ENCODE results near the gene VDR.
A peak's percentile ranks its signal among the peaks of the same experiment; 100 is the strongest.

VDR gene

GRCh38 chr12:47858511-47859266, 46.1 kb downstream of the VDR start:
- Mint-ChIP-seq H3K4me3 (no peak overlapping the region), H3K36me3 (ENCODE audit: low read depth) (peaks cover 76% of the 10 kb centered on the region), H3K4me1 (ENCODE audit: low read depth) (peaks cover 56% of the 10 kb centered on the region), H3K27ac (peak overlapping the region; percentile 99), H3K9me3 (no peaks in the 10 kb centered on the region), H3K27me3 (no peaks in the 10 kb centered on the region)

GRCh38 chr12:47856721-47857575, 47.8 kb downstream of the VDR start:
- no peaks in the 10 kb centered on the region for H3K9me3 Mint-ChIP-seq
- peaks cover 76% of the 10 kb centered on the region for H3K36me3 Mint-ChIP-seq (ENCODE audit: low read depth)
- H3K4me1 Mint-ChIP-seq (ENCODE audit: low read depth), result peaks cover 46% of the 10 kb centered on the region
- H3K4me3 Mint-ChIP-seq, result no peak overlapping the region
- no peaks in the 10 kb centered on the region for H3K27me3 Mint-ChIP-seq
- H3K27ac Mint-ChIP-seq, result no peak overlapping the region

DNA sequence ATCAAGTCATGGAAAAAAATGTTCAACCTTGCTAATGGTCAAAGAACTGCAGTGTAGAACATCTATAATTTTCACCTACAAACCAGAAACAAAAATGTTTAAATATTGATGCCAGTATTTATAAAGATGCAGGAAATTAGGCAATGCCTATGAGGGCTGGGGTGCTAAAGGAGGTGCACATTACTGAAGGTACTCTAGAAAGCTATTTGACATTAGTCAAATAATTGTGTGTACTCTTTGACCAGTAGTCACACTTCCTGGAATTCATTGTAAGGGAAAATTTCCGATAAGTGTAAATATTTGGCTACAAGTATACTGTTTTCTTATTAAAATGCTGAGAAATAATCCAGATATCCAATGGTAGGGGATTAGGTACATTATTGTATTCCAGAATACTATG, 48.7 kb downstream of the VDR start:
- Mint-ChIP-seq H3K27me3 (no peaks in the 10 kb centered on the region), H3K9me3 (no peaks in the 10 kb centered on the region), H3K4me1 (ENCODE audit: low read depth) (peaks cover 46% of the 10 kb centered on the region), H3K27ac (no peak overlapping the region), H3K4me3 (no peak overlapping the region), H3K36me3 (ENCODE audit: low read depth) (peaks cover 76% of the 10 kb centered on the region)

DNA sequence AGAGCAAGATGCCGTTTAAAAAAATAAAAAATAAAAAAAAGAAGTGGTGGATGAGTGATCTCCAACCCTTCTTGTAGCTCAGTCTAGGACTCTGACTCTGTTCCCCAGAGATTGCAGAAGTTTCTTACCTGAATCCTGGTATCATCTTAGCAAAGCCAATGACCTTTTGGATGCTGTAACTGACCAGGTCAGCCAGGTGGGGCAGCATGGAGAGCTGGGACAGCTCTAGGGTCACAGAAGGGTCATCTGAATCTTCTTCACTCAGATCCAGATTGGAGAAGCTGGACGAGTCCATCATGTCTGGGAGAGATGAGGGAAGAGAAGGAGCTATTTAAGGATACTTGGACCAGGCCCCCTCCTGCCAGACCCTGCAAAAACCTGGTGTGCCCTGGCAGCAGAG, 49.3 kb downstream of the VDR start:
- H3K36me3 Mint-ChIP-seq (ENCODE audit: low read depth), result peaks cover 77% of the 10 kb centered on the region
- H3K27ac Mint-ChIP-seq, result no peak overlapping the region
- H3K9me3 Mint-ChIP-seq, result no peaks in the 10 kb centered on the region

DNA sequence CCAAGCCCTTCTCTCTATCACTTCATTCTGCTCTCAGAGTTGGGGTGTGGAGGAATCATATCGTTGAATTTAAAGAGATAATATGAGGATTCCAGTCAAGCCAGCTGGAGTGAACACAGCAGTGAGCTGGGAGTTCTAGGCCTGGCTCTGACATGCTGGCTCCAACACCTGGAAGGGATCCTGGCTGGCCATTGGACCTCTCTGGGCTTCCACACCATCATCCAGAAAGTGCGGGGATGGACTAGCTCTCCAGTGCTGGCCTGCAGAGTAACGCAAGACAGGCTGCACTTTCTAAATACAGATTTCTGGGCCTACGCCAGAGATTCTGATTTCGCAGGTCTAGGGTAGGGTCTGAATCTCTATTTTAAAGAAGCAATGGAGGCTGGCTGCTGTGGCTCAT, 50.3 kb downstream of the VDR start:
- Mint-ChIP-seq H3K36me3 (ENCODE audit: low read depth) (peaks cover 75% of the 10 kb centered on the region), H3K27me3 (no peaks in the 10 kb centered on the region), H3K4me3 (no peak overlapping the region), H3K4me1 (ENCODE audit: low read depth) (peaks cover 32% of the 10 kb centered on the region), H3K9me3 (no peaks in the 10 kb centered on the region), H3K27ac (no peak overlapping the region)

More for the DNA sequence above, 49.3 kb downstream of the VDR start:
- Mint-ChIP-seq H3K27me3 (no peaks in the 10 kb centered on the region), H3K4me3 (no peak overlapping the region), H3K4me1 (ENCODE audit: low read depth) (peaks cover 42% of the 10 kb centered on the region)

GRCh38 chr12:47852096-47852571, 52.7 kb downstream of the VDR start:
- Mint-ChIP-seq H3K27me3 (no peaks in the 10 kb centered on the region), H3K36me3 (ENCODE audit: low read depth) (peaks cover 68% of the 10 kb centered on the region), H3K27ac (no peak overlapping the region), H3K9me3 (no peaks in the 10 kb centered on the region), H3K4me1 (ENCODE audit: low read depth) (peaks cover 17% of the 10 kb centered on the region), H3K4me3 (no peak overlapping the region)

DNA sequence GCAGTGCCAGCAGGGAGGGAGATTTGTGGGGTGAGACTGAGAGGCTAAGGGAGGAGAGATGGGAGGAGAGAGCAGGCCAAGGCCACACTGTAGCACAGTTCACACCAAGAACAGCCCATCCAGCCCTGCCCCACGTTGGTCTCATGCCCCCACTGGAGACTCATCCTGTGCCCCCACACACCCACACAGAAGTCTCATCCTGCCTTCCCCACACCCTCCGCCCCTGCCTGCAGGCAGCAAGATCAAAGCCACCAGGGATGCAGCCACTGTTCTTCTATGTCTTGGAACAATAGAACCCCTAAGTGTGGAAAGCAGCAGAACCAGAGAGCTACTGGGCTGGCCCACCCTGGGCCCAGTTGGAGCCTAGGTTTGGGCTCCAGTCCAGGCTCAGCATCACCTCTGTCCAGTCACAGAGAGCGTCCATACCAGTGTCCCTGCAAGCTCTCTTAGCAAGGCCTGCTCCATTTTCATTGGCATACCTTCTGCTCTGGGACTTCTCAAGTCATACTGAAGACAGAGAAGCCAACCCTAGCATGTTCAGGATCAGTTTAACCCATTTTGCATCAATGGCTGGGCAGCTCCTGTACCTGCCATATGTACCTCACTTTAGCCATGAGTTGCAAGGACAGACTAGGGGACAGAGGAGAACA, 53.4 kb downstream of the VDR start:
- H3K27ac Mint-ChIP-seq, result peak overlapping the region; percentile 18
- H3K4me1 Mint-ChIP-seq (ENCODE audit: low read depth), result peaks cover 17% of the 10 kb centered on the region
- no peak overlapping the region for H3K4me3 Mint-ChIP-seq
- peaks cover 69% of the 10 kb centered on the region for H3K36me3 Mint-ChIP-seq (ENCODE audit: low read depth)
- H3K9me3 Mint-ChIP-seq, result no peaks in the 10 kb centered on the region
- no peaks in the 10 kb centered on the region for H3K27me3 Mint-ChIP-seq

- Mint-ChIP-seq H3K4me3 (no peak overlapping the region), H3K4me1 (ENCODE audit: low read depth) (peaks cover 17% of the 10 kb centered on the region), H3K9me3 (no peaks in the 10 kb centered on the region), H3K36me3 (ENCODE audit: low read depth) (peaks cover 70% of the 10 kb centered on the region), H3K27ac (no peak overlapping the region), H3K27me3 (no peaks in the 10 kb centered on the region)
Measured at GRCh38 chr12:47850153-47851084, 54.4 kb downstream of the VDR start.

- H3K27me3 Mint-ChIP-seq, result no peaks in the 10 kb centered on the region
- H3K4me1 Mint-ChIP-seq (ENCODE audit: low read depth), result peaks cover 17% of the 10 kb centered on the region
- no peak overlapping the region for H3K4me3 Mint-ChIP-seq
- no peak overlapping the region for H3K27ac Mint-ChIP-seq
- H3K36me3 Mint-ChIP-seq (ENCODE audit: low read depth), result peaks cover 76% of the 10 kb centered on the region
- H3K9me3 Mint-ChIP-seq, result no peaks in the 10 kb centered on the region
Measured at GRCh38 chr12:47849261-47849660, 55.5 kb downstream of the VDR start.

DNA sequence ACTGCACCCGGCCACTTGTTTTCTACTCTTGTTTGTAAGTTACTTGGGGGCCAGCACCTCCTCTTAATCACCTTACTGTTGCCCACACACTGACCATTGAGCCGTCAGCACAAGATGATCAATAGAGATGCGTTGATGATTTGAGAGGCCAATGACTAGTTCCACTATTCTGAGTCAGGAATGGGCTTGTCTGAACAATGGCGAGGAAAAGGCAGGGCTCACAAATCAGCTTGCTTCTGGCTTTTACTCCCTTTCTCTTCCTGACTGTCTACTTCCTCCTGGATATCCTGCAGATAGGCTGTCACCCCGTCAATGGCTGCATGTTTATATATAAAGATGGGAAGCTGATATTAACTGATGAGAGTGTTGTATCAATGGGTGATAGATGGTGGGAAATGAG, 55.9 kb downstream of the VDR start:
- H3K4me3 Mint-ChIP-seq, result no peak overlapping the region
- H3K4me1 Mint-ChIP-seq (ENCODE audit: low read depth), result peaks cover 17% of the 10 kb centered on the region
- no peaks in the 10 kb centered on the region for H3K9me3 Mint-ChIP-seq
- H3K27me3 Mint-ChIP-seq, result no peaks in the 10 kb centered on the region
- H3K27ac Mint-ChIP-seq, result no peak overlapping the region
- H3K36me3 Mint-ChIP-seq (ENCODE audit: low read depth), result peaks cover 75% of the 10 kb centered on the region

DNA sequence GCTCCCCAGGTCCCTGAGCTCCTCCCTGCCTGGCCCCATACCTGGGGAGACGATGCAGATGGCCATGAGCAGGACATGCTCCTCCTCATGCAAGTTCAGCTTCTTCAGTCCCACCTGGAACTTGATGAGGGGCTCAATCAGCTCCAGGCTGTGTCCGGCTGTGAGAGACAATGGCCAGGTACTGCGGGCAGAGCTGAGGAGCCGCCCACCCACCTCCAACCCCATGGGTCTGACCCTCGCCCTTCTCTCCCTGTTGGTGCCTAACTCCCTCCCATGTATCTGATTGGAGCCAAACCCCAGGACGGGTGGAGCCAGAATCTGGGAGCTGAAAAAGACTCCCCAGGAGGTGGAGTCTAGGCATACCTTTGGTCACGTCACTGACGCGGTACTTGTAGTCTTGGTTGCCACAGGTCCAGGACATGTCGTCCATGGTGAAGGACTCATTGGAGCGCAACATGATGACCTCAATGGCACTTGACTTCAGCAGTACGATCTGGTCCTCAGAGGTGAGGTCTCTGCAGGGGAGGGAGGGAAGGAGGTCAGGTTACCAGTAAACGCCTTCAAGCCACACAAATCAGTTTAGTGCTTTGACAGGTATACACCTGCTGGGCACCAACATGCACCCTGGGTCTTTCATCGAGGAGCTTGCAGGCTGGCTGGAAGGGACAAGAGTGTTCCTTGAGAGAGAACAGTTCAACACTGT, 58.3 kb downstream of the VDR start:
- Mint-ChIP-seq H3K9me3 (no peaks in the 10 kb centered on the region), H3K4me3 (no peak overlapping the region), H3K36me3 (ENCODE audit: low read depth) (peaks cover 77% of the 10 kb centered on the region), H3K4me1 (ENCODE audit: low read depth) (peaks cover 13% of the 10 kb centered on the region), H3K27ac (no peak overlapping the region), H3K27me3 (no peaks in the 10 kb centered on the region)

GRCh38 chr12:47845081-47845480, 59.7 kb downstream of the VDR start:
- no peak overlapping the region for H3K4me3 Mint-ChIP-seq
- no peak overlapping the region for H3K27ac Mint-ChIP-seq
- H3K4me1 Mint-ChIP-seq (ENCODE audit: low read depth), result peaks cover 13% of the 10 kb centered on the region
- H3K36me3 Mint-ChIP-seq (ENCODE audit: low read depth), result peaks cover 65% of the 10 kb centered on the region
- no peaks in the 10 kb centered on the region for H3K9me3 Mint-ChIP-seq
- no peaks in the 10 kb centered on the region for H3K27me3 Mint-ChIP-seq

DNA sequence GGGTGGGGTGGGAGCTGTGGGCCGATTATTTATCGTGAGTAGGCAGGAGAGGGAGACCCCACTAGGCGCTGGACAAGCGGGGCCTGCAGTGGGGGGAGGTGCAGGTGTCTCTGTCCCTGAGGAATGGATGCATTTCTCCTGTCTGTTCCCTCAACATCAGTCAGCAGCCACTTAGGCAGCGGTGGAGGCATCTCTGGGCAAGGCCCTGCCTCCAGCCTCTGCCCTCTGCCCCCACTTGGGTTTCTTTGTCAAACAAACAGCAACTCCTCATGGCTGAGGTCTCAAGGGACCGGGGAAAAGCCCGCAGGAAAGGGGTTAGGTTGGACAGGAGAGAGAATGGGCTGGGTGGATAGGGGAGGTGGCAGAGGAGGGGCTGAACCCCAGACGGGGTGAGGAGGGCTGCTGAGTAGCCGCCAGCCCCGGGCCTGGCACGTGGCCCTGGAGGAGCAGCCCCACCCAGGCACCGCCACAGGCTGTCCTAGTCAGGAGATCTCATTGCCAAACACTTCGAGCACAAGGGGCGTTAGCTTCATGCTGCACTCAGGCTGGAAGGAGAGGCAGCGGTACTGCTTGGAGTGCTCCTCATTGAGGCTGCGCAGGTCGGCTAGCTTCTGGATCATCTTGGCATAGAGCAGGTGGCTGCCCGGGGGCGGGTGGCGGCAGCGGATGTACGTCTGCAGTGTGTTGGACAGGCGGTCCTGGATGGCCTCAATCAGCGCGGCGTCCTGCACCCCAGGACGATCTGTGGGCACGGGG, 60.4 kb downstream of the VDR start:
- H3K27ac Mint-ChIP-seq, result no peak overlapping the region
- no peaks in the 10 kb centered on the region for H3K9me3 Mint-ChIP-seq
- H3K4me1 Mint-ChIP-seq (ENCODE audit: low read depth), result peaks cover 13% of the 10 kb centered on the region
- no peaks in the 10 kb centered on the region for H3K27me3 Mint-ChIP-seq
- H3K4me3 Mint-ChIP-seq, result no peak overlapping the region
- H3K36me3 Mint-ChIP-seq (ENCODE audit: low read depth), result peaks cover 62% of the 10 kb centered on the region

Measured in stimulated activated naive CD8-positive, alpha-beta T cell treated with anti-CD3 and anti-CD28 coated beads, Interleukin-15, Interleukin-2, amounts not matched to agents 100 ng/mL and 50 ng/mL, for 24 hours (primary cell).